ENCODE measurements around the gene MAEA. TPM values are rescaled to one million over a fixed set of nuclear protein-coding genes. Genes with fewer than 3 reads are reported as not detected.
A peak's percentile ranks its signal among the peaks of the same experiment; 100 is the strongest.

Gene MAEA
- total and polyA plus RNA-seq, 9 of the 15 experiments (the other 6 are each of a cell fraction or from before 2014, with no cell fraction given): 2.1 to 86.5 (median 45.0) TPM

GRCh38 chr4:1246111-1246881 lies 43.4 kb upstream of the MAEA start:
- Histone ChIP-seq H3K36me3 (ENCODE audit: control insufficient read depth, insufficient read depth, low read length) (peaks cover 28% of the 10 kb centered on the region; the same call in 2 of the 3 replicates), H3K4me2 (ENCODE audit: insufficient read depth, low read length) (peak overlapping the region; percentile 22; the same call in 1 of the 2 replicates), H2AFZ (ENCODE audit: low read depth, low read length) (no peak overlapping the region), H3K4me3 (no peak overlapping the region; the same call in 1 of the 2 replicates), H4K20me1 (replicated peaks; ENCODE audit: control insufficient read depth, insufficient read depth, low read length) (no peaks in the 10 kb centered on the region; the same call in 1 of the 2 replicates), H3K79me2 (ENCODE audit: control insufficient read depth, insufficient read depth, low read length) (peaks cover 81% of the 10 kb centered on the region), H3K9me3 (replicated peaks; ENCODE audit: control insufficient read depth, insufficient read depth, low read depth, low read length) (peaks cover 6% of the 10 kb centered on the region), H3K27me3 (ENCODE audit: control insufficient read depth in 2 of 2, insufficient read depth in 2 of 2, low read length in 2 of 2) (no peaks in the 10 kb centered on the region), H3K9me1 (ENCODE audit: control insufficient read depth, insufficient read depth, low read length) (peaks cover 14% of the 10 kb centered on the region), H3K4me1 (replicated peaks in 1 of 2; ENCODE audit: control insufficient read depth in 2 of 2, insufficient read depth in 2 of 2, low read length in 2 of 2) (peaks cover 4 to 91% of the 10 kb centered on the region in 2 experiments; a peak in 4 of 5 replicates), H3K27ac (ENCODE audit: extremely low read depth, low read depth, low read length) (no peak overlapping the region), H3K9ac (ENCODE audit: insufficient read depth in 1 of 2, low read depth in 2 of 2, low read length in 2 of 2) (peak overlapping the region; percentile 91 to 94; a peak in 2 of 4 replicates)
- CTCF ChIA-PET (ENCODE audit: low intra/inter-chr PET ratio): no interaction called here
- ATAC-seq (no peak), DNase-seq (ENCODE audit: extremely low read depth in 1 of 4, low spot score in 3 of 4) (peak in 1 of 4 experiments; percentile 6), FAIRE-seq (no peak)
- in situ Hi-C loops (cut with MboI): no loop called here
- 79% methylated on average over 20 of the region's 24 CpGs for WGBS (ENCODE audit: insufficient coverage, low coverage, missing lambda C conversion rate)
- TSS peak; percentile 42 for BruUV-seq (replicated peaks)
- intact Hi-C loops (cut with micrococcal nuclease): no loop called here
- peak; percentile 26 for TF ChIP-seq POLR2G (IDR thresholded peaks at IDR 0.05; ENCODE audit: low read depth, low read length)
- no peak for TF ChIP-seq POLR2A (conservative IDR thresholded peaks at IDR 0.05)
- TF ChIP-seq ZNF24 (IDR thresholded peaks at IDR 0.05): no peak
- TF ChIP-seq KDM1A (IDR thresholded peaks at IDR 0.05): no peak
- no peak for TF ChIP-seq BRF2 (IDR thresholded peaks at IDR 0.05; ENCODE audit: borderline replicate concordance, insufficient read depth, insufficient read length)
- peak; percentile 1 for TF ChIP-seq RBM22 (IDR thresholded peaks at IDR 0.05; ENCODE audit: low read depth, low read length, poor library complexity, severe bottlenecking)
- POLR2A ChIA-PET: interaction anchor here (0.9 kb wide), 1 partner anchor 62 kb away, joined by 3 read pairs; no protein-coding TSS in a partner anchor
